SK-N-SH (cell line): ENCODE data around the gene ANO3. TPM values are rescaled to one million over a fixed set of nuclear protein-coding genes. Genes with fewer than 3 reads are reported as not detected.

Experiments
- CTCF ChIA-PET: fragments of 300-600, 350-600 bp; formaldehyde crosslinking; extraction: SDS; loops from one replicate; lab custom pipeline; 2021; lab: Yijun Ruan, JAX
- POLR2A ChIA-PET: fragments of 350-600 bp; sonication (Branson Sonifier 250); formaldehyde crosslinking; extraction: SDS; loops from one replicate; lab custom pipeline; 2020; ENCODE audit warnings: antibody characterized with exemption, inconsistent platforms; lab: Yijun Ruan, JAX
- DNase-seq: peaks from one replicate; pipeline ENCODE4 v3.0.0; 2012
- H2AFZ ChIP-seq: fragments of 200-600 bp; sonication (generic); 2 replicates; pipeline ENCODE4 v1.8.1; 2016; ENCODE audit warnings: antibody characterized with exemption, mild to moderate bottlenecking, low read depth
- H3F3A ChIP-seq: fragments of 200-600 bp; sonication (generic); replicated peaks from 2 replicates; pipeline ENCODE3; 2016; ENCODE audit warnings: antibody characterized with exemption, mild to moderate bottlenecking; ENCODE audit not compliant: insufficient read depth
- H3K27ac ChIP-seq, 2 experiments: fragments of 200-500 bp in 1 of 2; fragments of 200-600 bp in 1 of 2; sonication (Bioruptor generic) in 1 of 2; sonication (generic), shearing (Covaris generic) in 1 of 2; 2 replicates each; pipeline versions ENCODE4 v1.5.1 to v1.6.1; 2014 to 2016; ENCODE audit warnings: low read depth in 2 of 2, inconsistent platforms in 1 of 2, low read length in 1 of 2, mild to moderate bottlenecking in 1 of 2, mixed read lengths in 1 of 2
- H3K27me3 ChIP-seq: fragments of 200-600 bp; sonication (generic), shearing (Covaris generic); 2 replicates; pipeline ENCODE4 v1.6.1; 2016; ENCODE audit warnings: mixed run types; ENCODE audit not compliant: insufficient read depth
- H3K36me3 ChIP-seq, 2 experiments: fragments of 200-500 bp in 1 of 2; fragments of 200-600 bp in 1 of 2; sonication (Bioruptor generic) in 1 of 2; sonication (generic) in 1 of 2; replicated peaks in 1 of 2; 2 replicates each; pipeline versions ENCODE3 to v1.5.1; 2014 to 2016; ENCODE audit warnings: low read length in 1 of 2, mild to moderate bottlenecking in 1 of 2; ENCODE audit not compliant: insufficient read depth in 2 of 2, control insufficient read depth in 1 of 2
- H3K4me1 ChIP-seq, 2 experiments: fragments of 200-500 bp in 1 of 2; fragments of 200-600 bp in 1 of 2; sonication (Bioruptor generic) in 1 of 2; sonication (generic), shearing (Covaris generic) in 1 of 2; 2 replicates each; pipeline versions ENCODE4 v1.5.1 to v1.6.1; 2014 to 2016; ENCODE audit warnings: low read depth in 1 of 2, low read length in 1 of 2, mixed run types in 1 of 2; ENCODE audit not compliant: insufficient read depth in 2 of 2, control insufficient read depth in 1 of 2
- H3K4me2 ChIP-seq: fragments of 200-600 bp; sonication (generic), shearing (Covaris generic); 2 replicates; pipeline ENCODE4 v1.6.1; 2017; ENCODE audit warnings: mixed run types
- H3K4me3 ChIP-seq, 2 experiments: fragments of 200-500 bp in 1 of 2; fragments of 200-600 bp in 1 of 2; sonication (Bioruptor generic) in 1 of 2; sonication (generic), shearing (Covaris generic) in 1 of 2; 2 replicates each; pipeline versions ENCODE4 v1.5.1 to v1.8.1; 2014 to 2016; ENCODE audit warnings: low read depth in 2 of 2, inconsistent platforms in 1 of 2, low read length in 1 of 2, mild to moderate bottlenecking in 1 of 2, mixed read lengths in 1 of 2, moderate library complexity in 1 of 2
- H3K79me2 ChIP-seq: fragments of 200-600 bp; sonication (generic); 2 replicates; pipeline ENCODE4 v1.8.1; 2017; ENCODE audit warnings: mild to moderate bottlenecking; ENCODE audit not compliant: insufficient read depth
- H3K9ac ChIP-seq: fragments of 200-600 bp; sonication (generic); 2 replicates; pipeline ENCODE4 v1.6.1; 2017; ENCODE audit warnings: mixed run types
- H3K9me2 ChIP-seq: fragments of 200-600 bp; sonication (generic); 2 replicates; pipeline ENCODE4 v1.6.1; 2017; ENCODE audit warnings: mixed run types
- H3K9me3 ChIP-seq: fragments of 200-600 bp; sonication (generic); 2 replicates; pipeline ENCODE4 v1.6.1; 2017; ENCODE audit warnings: mixed run types, mild to moderate bottlenecking, moderate library complexity
- H4K20me1 ChIP-seq: fragments of 200-600 bp; sonication (generic); 2 replicates; pipeline ENCODE4 v1.6.1; 2017; ENCODE audit warnings: mild to moderate bottlenecking, mixed run types; ENCODE audit not compliant: insufficient read depth
- FOXM1 ChIP-seq: IDR thresholded peaks from 2 replicates; pipeline ENCODE4 v1.4.0; 2012; ENCODE audit warnings: low read depth, mild to moderate bottlenecking
- GABPA ChIP-seq: IDR thresholded peaks from 2 replicates; pipeline ENCODE4 v1.4.0; 2012; ENCODE audit warnings: low read depth, mild to moderate bottlenecking
- GATA2 ChIP-seq: sonication (generic); formaldehyde crosslinking; IDR thresholded peaks from 2 replicates; pipeline ENCODE4 v1.5.0; 2020; ENCODE audit warnings: mild to moderate bottlenecking, missing genetic modification reagents
- JUND ChIP-seq: IDR thresholded peaks from 2 replicates; pipeline ENCODE4 v1.4.0; 2012
- MEF2A ChIP-seq: IDR thresholded peaks from 2 replicates; pipeline ENCODE4 v1.4.0; 2012; ENCODE audit warnings: low read depth, borderline replicate concordance
- MXI1 ChIP-seq: IDR thresholded peaks from 2 replicates; pipeline ENCODE4 v1.6.1; 2012; ENCODE audit warnings: mild to moderate bottlenecking, low read depth, low read length, improper control_type of control experiment
- NRF1 ChIP-seq: IDR thresholded peaks from 2 replicates; pipeline ENCODE4 v1.6.1; 2012; ENCODE audit warnings: low read depth, mild to moderate bottlenecking, low read length
- POLR2AphosphoS5 ChIP-seq: IDR thresholded peaks from 2 replicates; pipeline ENCODE4 v1.6.1; 2012; ENCODE audit warnings: low read depth, low read length
- RAD21 ChIP-seq: IDR thresholded peaks from 2 replicates; pipeline ENCODE4 v1.6.1; 2012; ENCODE audit warnings: mild to moderate bottlenecking, low read length
- REST ChIP-seq: IDR thresholded peaks from 2 replicates; pipeline ENCODE4 v1.6.1; 2012; ENCODE audit warnings: mild to moderate bottlenecking, low read depth, low read length, moderate library complexity
- RFX5 ChIP-seq: IDR thresholded peaks from 2 replicates; pipeline ENCODE4 v1.6.1; 2012; ENCODE audit warnings: mild to moderate bottlenecking, improper control_type of control experiment, low read length
- TAF1 ChIP-seq: IDR thresholded peaks from 2 replicates; pipeline ENCODE4 v1.6.1; 2012; ENCODE audit warnings: low read depth, mild to moderate bottlenecking, low read length, moderate library complexity, borderline replicate concordance
- TCF12 ChIP-seq: IDR thresholded peaks from 2 replicates; pipeline ENCODE4 v1.4.0; 2012
- YY1 ChIP-seq: IDR thresholded peaks from 2 replicates; pipeline ENCODE4 v1.4.0; 2012; ENCODE audit warnings: low read depth, mild to moderate bottlenecking
- WGBS: methylation state at CpG from one replicate; pipeline ENCODE4 v1.1.6; 2017; ENCODE audit warnings: low lambda C conversion rate; 5-methylcytosine and 5-hydroxymethylcytosine counted together
- polyA plus RNA-seq, 3 experiments: library from polyadenylated mRNA; depleted of rRNA; stranded (reverse); fragments of >200 nt; gene quantifications; 2 replicates each; pipeline ENCODE4 v1.2.3, GENCODE V29; 2012
- TF ChIP-seq, protein P1 (sequence below): fragments of 200-600 bp; sonication (generic); IDR thresholded peaks from 2 replicates; pipeline ENCODE4 v1.6.1; 2017; ENCODE audit warnings: antibody characterized with exemption, mild to moderate bottlenecking, moderate library complexity
- TF ChIP-seq, protein P2 (sequence below): IDR thresholded peaks from 2 replicates; pipeline ENCODE4; 2012

Gene ANO3
- polyA plus RNA-seq, 1 of the 3 experiments (the other 2 are of a cell fraction): 0.13 TPM

GRCh38 chr11:26554455-26554854, 222.5 kb downstream of the ANO3 start:
- Histone ChIP-seq H3K4me1 (peaks cover 2 to 13% of the 10 kb centered on the region in 2 experiments; a peak in 1 of 4 replicates), H2AFZ (no peak overlapping the region), H4K20me1 (no peaks in the 10 kb centered on the region), H3K9me3 (no peaks in the 10 kb centered on the region), H3K27ac (no peak overlapping the region)
- 66% methylated on average over 5 of the region's 5 CpGs for WGBS
- POLR2A ChIA-PET: no interaction called here
- TF ChIP-seq MXI1 (no peak), GATA2 (no peak), MEF2A (no peak), GABPA (no peak), NRF1 (no peak), TAF1 (no peak), YY1 (no peak)
- TF ChIP-seq, protein P1, sequence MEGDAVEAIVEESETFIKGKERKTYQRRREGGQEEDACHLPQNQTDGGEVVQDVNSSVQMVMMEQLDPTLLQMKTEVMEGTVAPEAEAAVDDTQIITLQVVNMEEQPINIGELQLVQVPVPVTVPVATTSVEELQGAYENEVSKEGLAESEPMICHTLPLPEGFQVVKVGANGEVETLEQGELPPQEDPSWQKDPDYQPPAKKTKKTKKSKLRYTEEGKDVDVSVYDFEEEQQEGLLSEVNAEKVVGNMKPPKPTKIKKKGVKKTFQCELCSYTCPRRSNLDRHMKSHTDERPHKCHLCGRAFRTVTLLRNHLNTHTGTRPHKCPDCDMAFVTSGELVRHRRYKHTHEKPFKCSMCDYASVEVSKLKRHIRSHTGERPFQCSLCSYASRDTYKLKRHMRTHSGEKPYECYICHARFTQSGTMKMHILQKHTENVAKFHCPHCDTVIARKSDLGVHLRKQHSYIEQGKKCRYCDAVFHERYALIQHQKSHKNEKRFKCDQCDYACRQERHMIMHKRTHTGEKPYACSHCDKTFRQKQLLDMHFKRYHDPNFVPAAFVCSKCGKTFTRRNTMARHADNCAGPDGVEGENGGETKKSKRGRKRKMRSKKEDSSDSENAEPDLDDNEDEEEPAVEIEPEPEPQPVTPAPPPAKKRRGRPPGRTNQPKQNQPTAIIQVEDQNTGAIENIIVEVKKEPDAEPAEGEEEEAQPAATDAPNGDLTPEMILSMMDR: no peak
- TF ChIP-seq, protein P2, sequence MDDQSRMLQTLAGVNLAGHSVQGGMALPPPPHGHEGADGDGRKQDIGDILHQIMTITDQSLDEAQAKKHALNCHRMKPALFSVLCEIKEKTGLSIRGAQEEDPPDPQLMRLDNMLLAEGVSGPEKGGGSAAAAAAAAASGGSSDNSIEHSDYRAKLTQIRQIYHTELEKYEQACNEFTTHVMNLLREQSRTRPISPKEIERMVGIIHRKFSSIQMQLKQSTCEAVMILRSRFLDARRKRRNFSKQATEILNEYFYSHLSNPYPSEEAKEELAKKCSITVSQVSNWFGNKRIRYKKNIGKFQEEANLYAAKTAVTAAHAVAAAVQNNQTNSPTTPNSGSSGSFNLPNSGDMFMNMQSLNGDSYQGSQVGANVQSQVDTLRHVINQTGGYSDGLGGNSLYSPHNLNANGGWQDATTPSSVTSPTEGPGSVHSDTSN: no peak
- TF ChIP-seq, all 33 proteins: peak for 0
- DNase-seq: no peak
- CTCF ChIA-PET: no interaction called here
- Histone ChIP-seq H3K4me3 (no peak overlapping the region), H3K27me3 (no peaks in the 10 kb centered on the region), H3K36me3 (no peaks in the 10 kb centered on the region), H3K79me2 (no peaks in the 10 kb centered on the region; the same call in 1 of the 2 replicates), H3K9me2 (no peaks in the 10 kb centered on the region), H3K9ac (no peak overlapping the region), H3F3A (no peaks in the 10 kb centered on the region), H3K4me2 (no peak overlapping the region)

GRCh38 chr11:26556582-26556981, 224.7 kb downstream of the ANO3 start:
- WGBS: 62% methylated on average over 1 of the region's 1 CpG
- Histone ChIP-seq H3K9me2 (no peaks in the 10 kb centered on the region), H3K36me3 (no peaks in the 10 kb centered on the region), H3K9me3 (no peaks in the 10 kb centered on the region), H3K9ac (no peak overlapping the region), H3F3A (no peaks in the 10 kb centered on the region), H3K27me3 (no peaks in the 10 kb centered on the region), H3K4me2 (no peak overlapping the region), H3K27ac (no peak overlapping the region), H4K20me1 (no peaks in the 10 kb centered on the region), H3K79me2 (no peaks in the 10 kb centered on the region; the same call in 1 of the 2 replicates), H3K4me1 (peaks cover 0 to 13% of the 10 kb centered on the region in 2 experiments; a peak in 1 of 4 replicates), H3K4me3 (no peak overlapping the region), H2AFZ (no peak overlapping the region)
- POLR2A ChIA-PET: no interaction called here
- no peak for DNase-seq
- CTCF ChIA-PET: interaction anchor here (0.9 to 1.2 kb wide), 4 partner anchors 14 to 687 kb away, joined by 3 to 5 read pairs (median 3); no protein-coding TSS in a partner anchor
- TF ChIP-seq POLR2AphosphoS5 (no peak), RAD21 (no peak), TCF12 (no peak), MEF2A (no peak), GABPA (no peak), RFX5 (no peak), NRF1 (no peak), FOXM1 (no peak), YY1 (no peak), JUND (no peak), REST (no peak)
- TF ChIP-seq, protein P2: no peak
